ENCODE data around the gene TCN1. TPM values are rescaled to one million over a fixed set of nuclear protein-coding genes. Genes with fewer than 3 reads are reported as not detected.

TCN1 gene
- total and polyA plus RNA-seq, 9 of the 15 experiments (the other 6 are each of a cell fraction or from before 2014, with no cell fraction given): 0.63 to 25.9 (median 8.0) TPM

GRCh38 chr11:59857439-59858434 lies 8.6 kb downstream of the TCN1 start (continued):
- TF ChIP-seq ZNF609 (CRISPR knock-in tag; IDR thresholded peaks at IDR 0.05; ENCODE audit: borderline replicate concordance) (no peak), DPF2 (IDR thresholded peaks at IDR 0.05) (peak; percentile 98), MIER1 (IDR thresholded peaks at IDR 0.05; ENCODE audit: low read depth) (no peak), SMARCA5 (IDR thresholded peaks at IDR 0.05) (no peak), CBX2 (IDR thresholded peaks at IDR 0.05; ENCODE audit: insufficient read depth, low read length, poor library complexity, severe bottlenecking) (no peak), OTX1 (CRISPR knock-in tag; IDR thresholded peaks at IDR 0.05) (peak; percentile 73; the same call in 1 of the 2 replicates), ZSCAN32 (CRISPR knock-in tag; IDR thresholded peaks at IDR 0.05) (0 out of 2 replicates have a peak, but pooled peaks have one; percentile 32), NFE2 (IDR thresholded peaks at IDR 0.05; ENCODE audit: low read depth) (peak; percentile 49; the same call in 1 of the 2 replicates), RCOR1 (IDR thresholded peaks at IDR 0.05; ENCODE audit: borderline replicate concordance in 1 of 2, low read depth in 2 of 2, low read length in 2 of 2) (peak in 1 of 2 experiments; percentile 90; a peak in 2 of 4 replicates), ZNF175 (CRISPR knock-in tag; IDR thresholded peaks at IDR 0.05; ENCODE audit: low read depth) (no peak), TCF3 (CRISPR knock-in tag; IDR thresholded peaks at IDR 0.05) (peak; percentile 80), CHAMP1 (IDR thresholded peaks at IDR 0.05) (peak; percentile 64), FOXK2 (conservative IDR thresholded peaks at IDR 0.05 in 1 of 2, IDR thresholded peaks at IDR 0.05 in 1 of 2; ENCODE audit: low read depth in 2 of 2) (peak; percentile 16 to 43; a peak in 2 of 4 replicates), RAD51 (IDR thresholded peaks at IDR 0.05; ENCODE audit: borderline replicate concordance, low read depth) (no peak), PKNOX1 (IDR thresholded peaks at IDR 0.05) (peak; percentile 27; the same call in 1 of the 2 replicates), ZNF75A (CRISPR knock-in tag; IDR thresholded peaks at IDR 0.05) (no peak), HDAC1 (IDR thresholded peaks at IDR 0.05) (0 out of 4 replicates have a peak, but pooled peaks of 1 of the 2 experiments have one; percentile 24), SMARCE1 (IDR thresholded peaks at IDR 0.05) (peak; percentile 92; the same call in 1 of the 2 replicates), ZNF232 (CRISPR knock-in tag; IDR thresholded peaks at IDR 0.05) (no peak)

All from K562 (cell line).